GM06990 (cell line): ENCODE measurements around the gene RASSF8.

Source experiments
- DNase-seq: peaks from one replicate; pipeline ENCODE4 v3.0.0-alpha.2; 2011; ENCODE audit not compliant: insufficient read length; ENCODE audit errors: extremely low read depth
- H3K27me3 ChIP-seq: replicated peaks from 2 replicates; pipeline ENCODE4 v1.6.0; 2011; ENCODE audit warnings: low read length; ENCODE audit not compliant: control insufficient read depth, insufficient read depth
- H3K36me3 ChIP-seq: 2 replicates; pipeline ENCODE4 v1.5.1; 2011; ENCODE audit warnings: low read length; ENCODE audit not compliant: control insufficient read depth, insufficient read depth
- H3K4me3 ChIP-seq: replicated peaks from 2 replicates; pipeline ENCODE4 v1.5.1; 2011; ENCODE audit warnings: low read depth, mild to moderate bottlenecking, control low read depth, low read length
- CTCF ChIP-seq: IDR thresholded peaks from 2 replicates; pipeline ENCODE4 v1.5.1; 2011; ENCODE audit warnings: low read length, control low read depth, mild to moderate bottlenecking, inconsistent platforms; ENCODE audit not compliant: insufficient read depth, poor library complexity, severe bottlenecking

Gene RASSF8

GRCh38 chr12:26000898-26001297 lies 42.4 kb downstream of the RASSF8 start:
- H3K4me3 ChIP-seq: no peak overlapping the region
- no peak for TF ChIP-seq CTCF

GRCh38 chr12:26001530-26001929 lies 43.0 kb downstream of the RASSF8 start:
- H3K27me3 ChIP-seq: no peaks in the 10 kb centered on the region
- no peak overlapping the region for H3K4me3 ChIP-seq
- H3K36me3 ChIP-seq: no peaks in the 10 kb centered on the region
- no peak for DNase-seq
- no peak for TF ChIP-seq CTCF

More at GRCh38 chr12:26000898-26001297, 42.4 kb downstream of the RASSF8 start:
- no peak for DNase-seq
- Histone ChIP-seq H3K36me3 (no peaks in the 10 kb centered on the region), H3K27me3 (no peaks in the 10 kb centered on the region)

- no peak for DNase-seq
- no peak for TF ChIP-seq CTCF
- no peaks in the 10 kb centered on the region for H3K36me3 ChIP-seq
- H3K27me3 ChIP-seq: no peaks in the 10 kb centered on the region
- no peak overlapping the region for H3K4me3 ChIP-seq
Measured at GRCh38 chr12:26003065-26003464, 44.6 kb downstream of the RASSF8 start.

- TF ChIP-seq CTCF: no peak
- H3K36me3 ChIP-seq: no peaks in the 10 kb centered on the region
- no peak for DNase-seq
Measured at GRCh38 chr12:26007566-26007965, 49.1 kb downstream of the RASSF8 start.

GRCh38 chr12:26009593-26009992 lies 51.1 kb downstream of the RASSF8 start:
- H3K27me3 ChIP-seq: no peaks in the 10 kb centered on the region
- no peaks in the 10 kb centered on the region for H3K36me3 ChIP-seq
- TF ChIP-seq CTCF: no peak
- H3K4me3 ChIP-seq: no peak overlapping the region
- DNase-seq: no peak

More at GRCh38 chr12:26007566-26007965, 49.1 kb downstream of the RASSF8 start:
- Histone ChIP-seq H3K27me3 (no peaks in the 10 kb centered on the region), H3K4me3 (no peak overlapping the region)

- no peaks in the 10 kb centered on the region for H3K27me3 ChIP-seq
- DNase-seq: no peak
- H3K4me3 ChIP-seq: no peak overlapping the region
- TF ChIP-seq CTCF: no peak
- no peaks in the 10 kb centered on the region for H3K36me3 ChIP-seq
Measured at GRCh38 chr12:26010293-26010821, 51.9 kb downstream of the RASSF8 start.
